Gastrocnemius medialis (tissue), 4 donors: ENCODE measurements around the gene DYRK1A. TPM values are rescaled to one million over a fixed set of nuclear protein-coding genes. Genes with fewer than 3 reads are reported as not detected.
"Not testable (repeated sequence)": the region's sequence is repeated elsewhere in the genome, so short reads cannot be mapped to it uniquely, and the experiment has no call there.

Source experiments
- ATAC-seq, 2 donors: fragments of 150-250 bp; one replicate each; pipeline ENCODE4 v1.9.1; 2016
- DNase-seq, 2 donors: peaks; one replicate each; pipeline ENCODE4 v3.0.0-alpha.2; 2019
- H3K27ac ChIP-seq, 4 donors: fragments of 200-600 bp; sonication (generic); 1 replicate in 1 of 4; 2 replicates in 3 of 4; pipeline ENCODE4 v1.5.1; 2016 to 2018; ENCODE audit warnings: mild to moderate bottlenecking in 2 of 4, moderate library complexity in 1 of 4
- H3K27me3 ChIP-seq, 3 donors: fragments of 200-600 bp; sonication (generic) in 2 of 3; 1 replicate in 1 of 3; 2 replicates in 2 of 3; pipeline versions ENCODE4 v1.5.1 to v1.6.0; 2016 to 2019; ENCODE audit warnings: mild to moderate bottlenecking in 1 of 3, moderate library complexity in 1 of 3
- H3K36me3 ChIP-seq, 2 donors: fragments of 200-600 bp; sonication (generic) in 1 of 2; one replicate each; pipeline ENCODE4 v1.5.1; 2017 to 2018
- H3K4me1 ChIP-seq, 2 donors: fragments of 200-600 bp; sonication (generic) in 1 of 2; one replicate each; pipeline ENCODE4 v1.5.1; 2016 to 2017; ENCODE audit warnings: mild to moderate bottlenecking in 2 of 2
- H3K4me3 ChIP-seq, 4 donors: fragments of 200-600 bp; sonication (generic) in 3 of 4; 1 replicate in 1 of 4; 2 replicates in 3 of 4; pipeline ENCODE4 v1.5.1; 2016 to 2019; ENCODE audit warnings: mild to moderate bottlenecking in 2 of 4
- H3K9me3 ChIP-seq, 3 donors: fragments of 200-600 bp; sonication (generic) in 2 of 3; 1 replicate in 1 of 3; 2 replicates in 2 of 3; pipeline ENCODE4 v1.5.1; 2016 to 2019
- POLR2A ChIP-seq, 2 donors: fragments of 450-650 bp; IDR thresholded peaks; one replicate each; pipeline ENCODE4 v1.6.1; 2017; ENCODE audit warnings: antibody characterized with exemption in 2 of 2, mild to moderate bottlenecking in 2 of 2, moderate library complexity in 2 of 2
- in situ Hi-C, 4 donors: fragments of 200-750 bp; cut with MboI; loops; one replicate each; pipeline versions ENCODE4 v1.15.0 to v1.8.0; 2017; ENCODE audit warnings: low sequenced_read_pairs in 4 of 4
- intact Hi-C: fragments of 100-400 bp; cut with DNase I; formaldehyde crosslinking; loops from one replicate; pipeline ENCODE4 v1.15.1; 2023; ENCODE audit warnings: low total_unique reads
- total RNA-seq, 4 donors: library from RNA; depleted of rRNA; stranded (reverse); fragments of >200 nt; gene quantifications; one replicate each; pipeline versions ENCODE4 v1.1.0 to v1.2.3, GENCODE V29; 2016
- TF ChIP-seq, protein P1 (sequence below), 5 experiments: fragments of 450-650 bp in 3 of 5; fragments of 200-600 bp in 2 of 5; sonication (generic) in 2 of 5; IDR thresholded peaks in 4 of 5; conservative IDR thresholded peaks in 1 of 5; 1 replicate in 4 of 5; 2 replicates in 1 of 5; pipeline ENCODE4 v1.5.1; 2016 to 2019; ENCODE audit warnings: antibody characterized with exemption in 5 of 5, mild to moderate bottlenecking in 3 of 5, moderate library complexity in 3 of 5

The DYRK1A gene
- total RNA-seq, 4 donors from 2014 or later = 81.0 to 115 (median 95.3) TPM

DNA sequence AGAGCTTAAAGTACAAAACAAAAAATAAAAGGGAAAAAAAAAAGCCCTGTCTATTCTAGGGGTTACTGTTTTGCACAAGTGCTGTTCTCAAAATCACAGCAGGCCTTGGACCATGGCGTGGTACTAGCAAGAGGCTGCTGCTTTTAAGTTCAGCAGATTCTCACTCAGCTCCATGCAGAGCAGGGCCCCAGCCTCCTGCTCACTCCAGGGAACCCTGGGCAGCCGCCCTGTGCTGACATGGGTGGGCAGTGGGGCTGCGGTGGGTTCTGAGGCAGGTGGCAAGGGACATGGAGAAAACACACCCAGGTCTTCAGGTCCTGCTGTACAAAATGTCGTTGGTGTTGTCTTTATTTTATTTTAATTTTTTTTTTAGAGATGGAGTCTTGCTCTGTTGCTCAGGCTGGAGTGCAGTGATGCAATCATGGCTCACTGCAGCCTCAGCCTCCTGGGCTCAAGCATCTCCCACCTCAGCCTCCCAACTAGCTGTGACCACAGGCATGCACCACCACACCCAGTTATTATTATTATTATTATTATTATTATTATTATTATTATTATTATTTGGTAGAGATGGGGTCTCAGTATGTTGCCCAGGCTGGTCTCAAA is 170.9 kb downstream of the DYRK1A start:
- Histone ChIP-seq H3K27me3 (no peaks in the 10 kb centered on the region), H3K36me3 (no peaks in the 10 kb centered on the region), H3K9me3 (peaks cover 0 to 3% (median 0%) of the 10 kb centered on the region in 3 donors), H3K4me3 (no peak overlapping the region), H3K27ac (no peak overlapping the region), H3K4me1 (peaks cover 0 to 5% of the 10 kb centered on the region in 2 donors)
- intact Hi-C loops (no loop called here), in situ Hi-C loops (no loop called here)
- ATAC-seq = no peak
- TF ChIP-seq, protein P1, sequence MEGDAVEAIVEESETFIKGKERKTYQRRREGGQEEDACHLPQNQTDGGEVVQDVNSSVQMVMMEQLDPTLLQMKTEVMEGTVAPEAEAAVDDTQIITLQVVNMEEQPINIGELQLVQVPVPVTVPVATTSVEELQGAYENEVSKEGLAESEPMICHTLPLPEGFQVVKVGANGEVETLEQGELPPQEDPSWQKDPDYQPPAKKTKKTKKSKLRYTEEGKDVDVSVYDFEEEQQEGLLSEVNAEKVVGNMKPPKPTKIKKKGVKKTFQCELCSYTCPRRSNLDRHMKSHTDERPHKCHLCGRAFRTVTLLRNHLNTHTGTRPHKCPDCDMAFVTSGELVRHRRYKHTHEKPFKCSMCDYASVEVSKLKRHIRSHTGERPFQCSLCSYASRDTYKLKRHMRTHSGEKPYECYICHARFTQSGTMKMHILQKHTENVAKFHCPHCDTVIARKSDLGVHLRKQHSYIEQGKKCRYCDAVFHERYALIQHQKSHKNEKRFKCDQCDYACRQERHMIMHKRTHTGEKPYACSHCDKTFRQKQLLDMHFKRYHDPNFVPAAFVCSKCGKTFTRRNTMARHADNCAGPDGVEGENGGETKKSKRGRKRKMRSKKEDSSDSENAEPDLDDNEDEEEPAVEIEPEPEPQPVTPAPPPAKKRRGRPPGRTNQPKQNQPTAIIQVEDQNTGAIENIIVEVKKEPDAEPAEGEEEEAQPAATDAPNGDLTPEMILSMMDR (IDR thresholded peaks at IDR 0.05 in 4 of 5, conservative IDR thresholded peaks at IDR 0.05 in 1 of 5) = no peak
- TF ChIP-seq POLR2A (IDR thresholded peaks at IDR 0.05) = no peak
- DNase-seq = no peak

DNA sequence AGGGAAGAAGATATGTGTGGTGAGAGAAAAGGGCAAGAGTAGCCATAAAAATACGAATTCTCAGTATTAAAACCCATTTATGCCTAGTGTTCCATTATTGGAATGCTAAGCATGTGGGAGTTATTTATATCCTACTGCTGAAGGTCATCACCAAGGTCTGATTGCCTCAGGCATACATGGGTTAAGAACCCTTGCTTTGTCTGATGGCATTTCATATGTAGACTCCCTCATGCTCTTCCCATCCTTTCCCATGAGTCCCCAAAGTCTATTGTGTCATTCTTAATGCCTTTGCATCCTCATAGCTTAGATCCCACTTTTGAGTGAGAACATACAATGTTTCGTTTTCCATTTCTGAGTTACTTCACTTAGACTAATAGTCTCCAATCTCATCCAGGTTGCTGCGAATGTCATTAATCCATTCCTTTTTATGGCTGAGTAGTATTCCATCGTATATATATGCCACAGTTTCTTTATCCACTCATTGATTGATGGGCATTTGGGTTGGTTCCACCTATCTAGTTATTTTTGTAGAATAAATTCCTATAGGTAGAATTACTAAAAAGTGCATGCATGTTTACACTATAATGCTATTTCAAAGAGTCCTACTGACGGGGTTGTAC is 172.5 kb downstream of the DYRK1A start:
- no peak overlapping the region for H3K4me3 ChIP-seq
- H3K27me3 ChIP-seq = no peaks in the 10 kb centered on the region
- DNase-seq (no peak), ATAC-seq (no peak)
- no peaks in the 10 kb centered on the region for H3K36me3 ChIP-seq
- TF ChIP-seq, protein P1 (IDR thresholded peaks at IDR 0.05 in 4 of 5, conservative IDR thresholded peaks at IDR 0.05 in 1 of 5) = no peak
- no peak overlapping the region for H3K27ac ChIP-seq
- intact Hi-C loops (no loop called here), in situ Hi-C loops (no loop called here)
- H3K9me3 ChIP-seq = peaks cover 0 to 4% (median 0%) of the 10 kb centered on the region in 3 donors
- H3K4me1 ChIP-seq = no peaks in the 10 kb centered on the region

DNA sequence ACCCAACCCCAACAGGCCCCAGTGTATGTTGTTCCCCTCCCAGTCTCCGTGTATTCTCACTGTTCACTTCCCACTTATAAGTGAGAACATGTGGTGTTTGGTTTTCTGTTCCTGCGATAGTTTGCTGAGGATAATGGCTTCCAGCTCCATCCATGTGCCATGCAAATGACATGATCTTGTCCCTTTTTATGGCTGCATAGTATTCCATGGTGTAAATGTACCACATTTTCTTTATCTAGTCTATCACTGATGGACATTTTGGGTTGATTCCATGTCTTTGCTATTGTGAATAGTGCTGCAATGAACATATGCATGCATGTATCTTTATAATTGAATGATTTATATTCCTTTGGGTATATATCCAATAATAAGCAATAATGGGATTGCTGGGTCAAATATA is 174.6 kb downstream of the DYRK1A start:
- H3K27ac ChIP-seq, DNase-seq, H3K4me1 ChIP-seq, ATAC-seq, in situ Hi-C loops, H3K27me3 ChIP-seq, intact Hi-C loops, H3K9me3 ChIP-seq, H3K4me3 ChIP-seq, H3K36me3 ChIP-seq: not testable (repeated sequence)

DNA sequence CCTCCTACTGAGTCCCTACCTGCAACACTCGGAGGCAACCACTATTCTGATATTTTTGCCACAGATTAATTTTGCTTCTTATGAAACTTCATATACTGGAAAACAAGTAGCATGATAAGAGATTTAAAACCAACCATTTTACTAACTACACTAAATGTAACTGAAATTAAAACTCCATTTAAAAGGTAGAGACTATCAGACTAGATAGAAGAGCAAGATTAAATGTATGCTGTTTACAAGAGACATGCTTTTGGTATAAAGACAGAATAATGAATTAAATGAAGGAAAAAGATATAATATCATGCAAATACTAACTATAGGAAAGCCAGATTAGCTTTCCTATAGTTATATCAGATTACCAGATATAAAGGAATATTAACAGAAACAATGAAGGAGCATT is 175.9 kb downstream of the DYRK1A start:
- Histone ChIP-seq H3K4me1 (peaks cover 0 to 8% of the 10 kb centered on the region in 2 donors), H3K36me3 (no peaks in the 10 kb centered on the region), H3K9me3 (peaks cover 0 to 4% (median 0%) of the 10 kb centered on the region in 3 donors), H3K27ac (no peak overlapping the region), H3K4me3 (no peak overlapping the region), H3K27me3 (no peaks in the 10 kb centered on the region)
- TF ChIP-seq, protein P1 (IDR thresholded peaks at IDR 0.05 in 4 of 5, conservative IDR thresholded peaks at IDR 0.05 in 1 of 5) = no peak
- no peak for TF ChIP-seq POLR2A (IDR thresholded peaks at IDR 0.05)
- no peak for ATAC-seq
- in situ Hi-C loops = no loop called here
- intact Hi-C loops = no loop called here
- no peak for DNase-seq

DNA sequence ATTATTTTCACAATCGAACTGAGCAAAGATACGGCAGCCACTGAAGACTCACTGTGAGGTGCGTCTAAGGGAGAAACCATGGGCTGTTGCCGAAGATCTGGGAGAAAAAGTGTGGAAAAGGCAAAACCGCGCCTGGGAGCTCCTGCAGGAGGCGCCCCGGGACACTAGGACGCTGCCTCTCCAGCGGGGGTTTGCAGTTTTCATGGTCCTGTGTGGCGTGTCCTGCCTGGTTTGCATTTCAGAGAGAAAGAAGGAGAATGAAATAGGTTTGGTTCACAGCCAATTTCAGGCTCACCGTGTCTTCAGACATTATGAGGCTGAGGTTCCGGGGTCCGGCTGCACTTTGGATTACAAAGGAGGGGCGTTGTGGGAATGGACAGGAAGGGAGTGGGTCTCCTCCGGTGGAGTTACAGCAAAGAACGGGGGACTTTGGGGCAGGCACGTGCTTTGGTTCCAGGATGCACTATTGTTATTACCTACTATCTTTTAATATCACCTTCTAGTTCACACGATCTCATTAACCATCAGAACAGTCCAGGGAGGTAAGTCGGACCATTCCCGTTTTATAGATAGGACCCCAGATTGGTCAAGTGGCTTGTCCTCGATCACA is 179.8 kb downstream of the DYRK1A start:
- TF ChIP-seq, protein P1 (IDR thresholded peaks at IDR 0.05 in 4 of 5, conservative IDR thresholded peaks at IDR 0.05 in 1 of 5) = no peak
- TF ChIP-seq POLR2A (IDR thresholded peaks at IDR 0.05) = no peak
- no peak overlapping the region for H3K4me3 ChIP-seq

More for the DNA sequence above, 179.8 kb downstream of the DYRK1A start:
- Histone ChIP-seq H3K27ac (no peak overlapping the region), H3K4me1 (peaks cover 5 to 17% of the 10 kb centered on the region in 2 donors), H3K27me3 (no peaks in the 10 kb centered on the region), H3K9me3 (peaks cover 0 to 4% (median 0%) of the 10 kb centered on the region in 3 donors), H3K36me3 (no peaks in the 10 kb centered on the region)
- no peak for DNase-seq
- no peak for ATAC-seq
- in situ Hi-C loops = no loop called here
- intact Hi-C loops = no loop called here
